ENCODE measurements around the gene CHID1. TPM values are rescaled to one million over a fixed set of nuclear protein-coding genes. Genes with fewer than 3 reads are reported as not detected.

CHID1 gene
- total and polyA plus RNA-seq, 2 experiments from 2014 or later = 54.1 to 67.3 TPM

- Histone ChIP-seq H3K79me2 (replicated peaks; ENCODE audit: insufficient read depth) (peaks cover 96% of the 10 kb centered on the region), H3F3A (replicated peaks; ENCODE audit: low read depth) (0 out of 2 replicates have a peak, but pooled peaks cover 8% of the 10 kb centered on the region)
- H3K4me1 Mint-ChIP-seq = peaks cover 37% of the 10 kb centered on the region
Observed at GRCh38 chr11:951507-951906, 40.9 kb upstream of the CHID1 start.

More at GRCh38 chr11:951507-951906, 40.9 kb upstream of the CHID1 start:
- no peak for TF ChIP-seq STAT1 (IDR thresholded peaks at IDR 0.05; ENCODE audit: unreplicated experiment)
- TF ChIP-seq JUNB (IDR thresholded peaks at IDR 0.05; ENCODE audit: unreplicated experiment) = no peak
- no peak for TF ChIP-seq ZNF462 (CRISPR knock-in tag; IDR thresholded peaks at IDR 0.05)
- no peak for TF ChIP-seq ETS1 (IDR thresholded peaks at IDR 0.05)
- no peak for TF ChIP-seq EZH2 (IDR thresholded peaks at IDR 0.05; ENCODE audit: low read depth, unreplicated experiment)
- TF ChIP-seq ZNF114 (CRISPR knock-in tag; IDR thresholded peaks at IDR 0.05) = no peak
- TF ChIP-seq POLR2AphosphoS5 (IDR thresholded peaks at IDR 0.05; ENCODE audit: low read depth) = no peak
- TF ChIP-seq NANOG (IDR thresholded peaks at IDR 0.05; ENCODE audit: borderline replicate concordance) = no peak
- no peak for TF ChIP-seq REST (IDR thresholded peaks at IDR 0.05; ENCODE audit: unreplicated experiment)
- Histone ChIP-seq H4K20me1 (replicated peaks; ENCODE audit: insufficient read depth) (peaks cover 12% of the 10 kb centered on the region), H3K4me3 (no peak overlapping the region), H3K4me1 (ENCODE audit: insufficient read depth) (peaks cover 33% of the 10 kb centered on the region), H3K27me3 (ENCODE audit: insufficient read depth) (no peaks in the 10 kb centered on the region), H2AFZ (no peak overlapping the region), H3K9me2 (ENCODE audit: insufficient read depth) (no peaks in the 10 kb centered on the region), H3K27ac (ENCODE audit: low read depth) (peak overlapping the region; percentile 81; the same call in 1 of the 2 replicates), H3K4me2 (no peak overlapping the region), H3K36me3 (ENCODE audit: insufficient read depth) (peaks cover 3% of the 10 kb centered on the region; the same call in 1 of the 2 replicates)
- Mint-ChIP-seq H3K36me3 (ENCODE audit: low read depth) (peaks cover 29% of the 10 kb centered on the region), H3K27me3 (ENCODE audit: insufficient read depth, low read depth, poor library complexity) (peaks cover 5% of the 10 kb centered on the region), H3K4me3 (no peak overlapping the region), H3K9me3 (peaks cover 3% of the 10 kb centered on the region; the same call in 2 of the 3 replicates), H3K27ac (no peak overlapping the region)
- DNase-seq (ENCODE audit: low spot score) (no peak), ATAC-seq (no peak)

Data from GM23338 (cell line).